Endothelial cell of umbilical vein (primary cell): Measurements from ENCODE around the gene CTDSPL. TPM values are rescaled to one million over a fixed set of nuclear protein-coding genes. Genes with fewer than 3 reads are reported as not detected.

Experiments used
- BruUV-seq: library from RNA; stranded (reverse); fragments of 400-500 nt; replicated peaks from 2 replicates; lab custom pipeline; 2021; lab: Mats Ljungman, UMichigan
- CTCF ChIA-PET: fragments of 300-600, 350-600 bp; sonication (Branson Sonifier 250); formaldehyde crosslinking; loops from one replicate; lab custom pipeline; 2021; ENCODE audit warnings: antibody characterized with exemption, inconsistent platforms; lab: Charles Lee
- POLR2A ChIA-PET: fragments of 300-600, 350-600 bp; sonication (Branson Sonifier 250); formaldehyde crosslinking; loops from one replicate; lab custom pipeline; 2021; ENCODE audit warnings: antibody characterized with exemption, inconsistent platforms; lab: Charles Lee
- DNase-seq: peaks from one replicate; pipeline ENCODE4 v3.0.0-alpha.2; 2011; ENCODE audit warnings: low read depth, low spot score
- FAIRE-seq: peaks from 2 replicates; lab custom pipeline; 2011; peaks lifted over from hg19 to GRCh38; lab: Jason Lieb, UNC
- H2AFZ ChIP-seq: 2 replicates; pipeline ENCODE4 v1.6.0; 2012; ENCODE audit warnings: low read depth, low read length, control low read depth, inconsistent platforms
- H3K27ac ChIP-seq: 2 replicates; pipeline ENCODE4 v1.5.1; 2011; ENCODE audit warnings: low read depth, mild to moderate bottlenecking, control low read depth, low read length, moderate library complexity; ENCODE audit not compliant: insufficient read depth
- H3K27me3 ChIP-seq, 2 experiments: 2 replicates each; pipeline versions ENCODE4 v1.6.0 to v1.6.1; 2011; ENCODE audit warnings: low read length in 2 of 2, mixed read lengths in 1 of 2; ENCODE audit not compliant: control insufficient read depth in 2 of 2, insufficient read depth in 2 of 2
- H3K36me3 ChIP-seq, 2 experiments: 2 replicates in 1 of 2; 3 replicates in 1 of 2; pipeline ENCODE4 v1.5.1; 2011; ENCODE audit warnings: low read length in 2 of 2, mild to moderate bottlenecking in 1 of 2, moderate library complexity in 1 of 2; ENCODE audit not compliant: control insufficient read depth in 2 of 2, insufficient read depth in 2 of 2; ENCODE audit errors: extremely low read depth in 1 of 2
- H3K4me1 ChIP-seq: 3 replicates; pipeline ENCODE4 v1.5.1; 2011; ENCODE audit warnings: mild to moderate bottlenecking, low read length; ENCODE audit not compliant: control insufficient read depth, insufficient read depth; ENCODE audit errors: extremely low read depth
- H3K4me2 ChIP-seq: 2 replicates; pipeline ENCODE4 v1.6.1; 2011; ENCODE audit warnings: low read length, control low read depth, mixed read lengths; ENCODE audit not compliant: insufficient read depth
- H3K4me3 ChIP-seq, 3 experiments: fragments of 200-600 bp in 1 of 3; sonication (generic), shearing (Covaris generic) in 1 of 3; replicated peaks in 1 of 3; 2 replicates each; pipeline ENCODE4 v1.5.1; 2011 to 2016; ENCODE audit warnings: control low read depth in 3 of 3, low read length in 3 of 3, mild to moderate bottlenecking in 2 of 3, inconsistent platforms in 1 of 3, low read depth in 1 of 3, moderate library complexity in 1 of 3; ENCODE audit not compliant: insufficient read depth in 1 of 3
- H3K79me2 ChIP-seq: 2 replicates; pipeline ENCODE4 v1.6.0; 2012; ENCODE audit warnings: low read length, inconsistent platforms; ENCODE audit not compliant: control insufficient read depth, insufficient read depth
- H3K9ac ChIP-seq: replicated peaks from 2 replicates; pipeline ENCODE3; 2011; ENCODE audit warnings: low read length, control low read depth; ENCODE audit not compliant: insufficient read depth; ENCODE audit errors: extremely low read depth
- H3K9me1 ChIP-seq: replicated peaks from 3 replicates; pipeline ENCODE4 v1.6.0; 2011; ENCODE audit warnings: mild to moderate bottlenecking, low read length; ENCODE audit not compliant: control insufficient read depth, insufficient read depth; ENCODE audit errors: extremely low read depth
- H3K9me3 ChIP-seq: replicated peaks from 2 replicates; pipeline ENCODE4 v1.5.1; 2012; ENCODE audit warnings: low read length, inconsistent platforms; ENCODE audit not compliant: control insufficient read depth, insufficient read depth
- H4K20me1 ChIP-seq: replicated peaks from 2 replicates; pipeline ENCODE3; 2011; ENCODE audit warnings: mild to moderate bottlenecking, low read length; ENCODE audit not compliant: control insufficient read depth, insufficient read depth; ENCODE audit errors: extremely low read depth
- EZH2 ChIP-seq: IDR thresholded peaks from 2 replicates; pipeline ENCODE4 v1.6.1; 2012; ENCODE audit warnings: borderline replicate concordance, low read depth, mild to moderate bottlenecking, moderate library complexity, low read length, inconsistent platforms; ENCODE audit not compliant: severe bottlenecking
- FOS ChIP-seq: IDR thresholded peaks from 2 replicates; pipeline ENCODE4 v1.6.1; 2011; ENCODE audit warnings: mild to moderate bottlenecking, low read length, moderate library complexity, borderline replicate concordance; ENCODE audit not compliant: insufficient read depth
- GATA2 ChIP-seq: IDR thresholded peaks from 2 replicates; pipeline ENCODE4 v1.7.0; 2011; ENCODE audit warnings: low read depth, mild to moderate bottlenecking, moderate library complexity, mixed read lengths, low read length; ENCODE audit not compliant: insufficient read length, insufficient read depth
- JUN ChIP-seq: IDR thresholded peaks from 2 replicates; pipeline ENCODE4 v1.6.1; 2011; ENCODE audit warnings: borderline replicate concordance, low read depth; ENCODE audit not compliant: insufficient read length, insufficient read depth
- MYC ChIP-seq: IDR thresholded peaks from one replicate; pipeline ENCODE4 v1.6.1; 2011; ENCODE audit warnings: mild to moderate bottlenecking, low read depth, low read length
- POLR2A ChIP-seq: IDR thresholded peaks from 2 replicates; pipeline ENCODE4 v1.6.1; 2012; ENCODE audit warnings: low read depth, mild to moderate bottlenecking, control low read depth, low read length
- POLR2AphosphoS5 ChIP-seq: IDR thresholded peaks from 2 replicates; pipeline ENCODE4 v1.6.1; 2012; ENCODE audit warnings: low read depth, mild to moderate bottlenecking, control low read depth, low read length, moderate library complexity; ENCODE audit not compliant: insufficient read depth
- dilution Hi-C: fragments of 300-500 bp; cut with MboI; formaldehyde crosslinking; loops from one replicate; pipeline ENCODE4 v1.15.0; 2019; ENCODE audit warnings: low sequenced_read_pairs; ENCODE audit not compliant: extremely low pct_ligation_motif_present
- intact Hi-C: fragments of 100-400 bp; cut with micrococcal nuclease; formaldehyde crosslinking; loops from one replicate; pipeline ENCODE4 v1.10.0; 2022
- polyA plus RNA-seq, 4 experiments: library from polyadenylated mRNA; depleted of rRNA in 3 of 4; stranded (reverse) in 3 of 4; unstranded in 1 of 4; fragments of >200 nt; gene quantifications; 2 replicates each; pipeline versions ENCODE4 v1.2.1 to v1.2.3, GENCODE V29; 2011 to 2012; ENCODE audit warnings: missing spikeins in 1 of 4
- total RNA-seq: library from RNA; stranded (reverse); gene quantifications from 2 replicates; pipeline ENCODE4 v1.2.3, GENCODE V29; 2021
- TF ChIP-seq, protein P1 (sequence below), 2 donors: IDR thresholded peaks; 1 replicate in 1 of 2; 2 replicates in 1 of 2; pipeline ENCODE4 v1.5.1; 2011; ENCODE audit warnings: low read length in 2 of 2, mild to moderate bottlenecking in 2 of 2, moderate library complexity in 2 of 2, control low read depth in 1 of 2, inconsistent platforms in 1 of 2, low read depth in 1 of 2; ENCODE audit not compliant: insufficient read depth in 1 of 2; ENCODE audit errors: extremely low read depth in 1 of 2
- TF ChIP-seq, protein P2 (sequence below): IDR thresholded peaks from 2 replicates; pipeline ENCODE4 v1.6.1; 2011; ENCODE audit not compliant: insufficient read depth, insufficient read length

The CTDSPL gene
- total and polyA plus RNA-seq, 2 donors (not counting 3 experiments of a cell fraction or from before 2014, with no cell fraction given), result 30.1 to 43.2 TPM

DNA sequence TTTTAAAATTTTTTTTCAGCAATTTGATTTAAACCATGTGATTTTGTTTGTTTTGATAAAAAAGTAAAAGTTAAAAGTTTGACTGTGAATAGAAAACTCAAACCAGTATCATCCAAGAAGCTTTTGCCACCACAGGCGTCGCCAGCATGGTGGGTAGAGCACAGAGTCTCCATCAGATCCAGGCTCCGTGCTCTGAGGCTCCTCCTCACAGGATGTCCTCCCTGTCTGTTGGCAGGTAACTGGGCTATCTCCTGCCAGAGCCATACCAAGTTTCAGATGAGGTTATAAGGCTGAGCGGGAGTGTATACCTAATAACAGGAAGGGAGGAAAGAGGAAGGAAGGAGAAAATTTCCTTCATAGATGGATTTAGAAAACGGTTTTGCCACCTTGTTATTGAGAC lies 28.8 kb downstream of the CTDSPL start:
- no peaks in the 10 kb centered on the region for H4K20me1 ChIP-seq
- dilution Hi-C loops (no loop called here), intact Hi-C loops (loop anchor here (5.0 kb wide), 1 partner anchor 47 kb away; no protein-coding TSS in a partner anchor)
- FAIRE-seq (no peak), DNase-seq (no peak)
- H3K9me3 ChIP-seq, result no peaks in the 10 kb centered on the region
- H3K4me3 ChIP-seq, result no peak overlapping the region
- H3K27ac ChIP-seq, result no peak overlapping the region
- H3K4me1 ChIP-seq, result peaks cover 16% of the 10 kb centered on the region
- ChIA-PET CTCF (interaction anchor here (1.2 kb wide), 1 partner anchor 106 kb away, joined by 3 read pairs; no protein-coding TSS in a partner anchor), POLR2A (no interaction called here)
- no peak overlapping the region for H3K4me2 ChIP-seq
- H3K27me3 ChIP-seq, result no peaks in the 10 kb centered on the region
- BruUV-seq, result no TSS peak
- H3K9me1 ChIP-seq, result no peaks in the 10 kb centered on the region
- no peak overlapping the region for H2AFZ ChIP-seq
- TF ChIP-seq GATA2 (no peak), EZH2 (no peak), POLR2AphosphoS5 (no peak), MYC (no peak), POLR2A (no peak), JUN (no peak), FOS (no peak)
- TF ChIP-seq, protein P1, sequence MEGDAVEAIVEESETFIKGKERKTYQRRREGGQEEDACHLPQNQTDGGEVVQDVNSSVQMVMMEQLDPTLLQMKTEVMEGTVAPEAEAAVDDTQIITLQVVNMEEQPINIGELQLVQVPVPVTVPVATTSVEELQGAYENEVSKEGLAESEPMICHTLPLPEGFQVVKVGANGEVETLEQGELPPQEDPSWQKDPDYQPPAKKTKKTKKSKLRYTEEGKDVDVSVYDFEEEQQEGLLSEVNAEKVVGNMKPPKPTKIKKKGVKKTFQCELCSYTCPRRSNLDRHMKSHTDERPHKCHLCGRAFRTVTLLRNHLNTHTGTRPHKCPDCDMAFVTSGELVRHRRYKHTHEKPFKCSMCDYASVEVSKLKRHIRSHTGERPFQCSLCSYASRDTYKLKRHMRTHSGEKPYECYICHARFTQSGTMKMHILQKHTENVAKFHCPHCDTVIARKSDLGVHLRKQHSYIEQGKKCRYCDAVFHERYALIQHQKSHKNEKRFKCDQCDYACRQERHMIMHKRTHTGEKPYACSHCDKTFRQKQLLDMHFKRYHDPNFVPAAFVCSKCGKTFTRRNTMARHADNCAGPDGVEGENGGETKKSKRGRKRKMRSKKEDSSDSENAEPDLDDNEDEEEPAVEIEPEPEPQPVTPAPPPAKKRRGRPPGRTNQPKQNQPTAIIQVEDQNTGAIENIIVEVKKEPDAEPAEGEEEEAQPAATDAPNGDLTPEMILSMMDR (IDR thresholded peaks at IDR 0.05; ENCODE audit: extremely low read depth in 1 of 2, insufficient read depth in 1 of 2, low read depth in 1 of 2, low read length in 2 of 2), result no peak
- TF ChIP-seq, protein P2, sequence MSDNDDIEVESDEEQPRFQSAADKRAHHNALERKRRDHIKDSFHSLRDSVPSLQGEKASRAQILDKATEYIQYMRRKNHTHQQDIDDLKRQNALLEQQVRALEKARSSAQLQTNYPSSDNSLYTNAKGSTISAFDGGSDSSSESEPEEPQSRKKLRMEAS, result no peak
- no peaks in the 10 kb centered on the region for H3K36me3 ChIP-seq
- H3K9ac ChIP-seq, result no peak overlapping the region
- no peaks in the 10 kb centered on the region for H3K79me2 ChIP-seq
